Activated CD8-positive, alpha-beta T cell treated with anti-CD3 and anti-CD28 coated beads, Interleukin-2, amount 10 ng/mL, durations not matched to agents 7 days and 5 days (primary cell): ENCODE data around the gene TMEM50A. TPM values are rescaled to one million over a fixed set of nuclear protein-coding genes. Genes with fewer than 3 reads are reported as not detected.
A peak's percentile ranks its signal among the peaks of the same experiment; 100 is the strongest.
"Not testable (repeated sequence)": the region's sequence is repeated elsewhere in the genome, so short reads cannot be mapped to it uniquely, and the experiment has no call there.

ENCODE experiments used
- ATAC-seq: fragments of 150-1000 bp; cut with Tn5 transposase; one replicate; pipeline ENCODE4 v1.10.0; 2021; ENCODE audit warnings: moderate library complexity
- CTCF ChIA-PET: fragments of 350-600 bp; sonication (Branson Sonifier 250); formaldehyde crosslinking; loops from one replicate; lab custom pipeline; 2021; ENCODE audit warnings: antibody characterized with exemption; lab: Charles Lee
- POLR2A ChIA-PET: fragments of 350-600 bp; sonication (Branson Sonifier 250); formaldehyde crosslinking; loops from one replicate; lab custom pipeline; 2021; ENCODE audit warnings: antibody characterized with exemption; lab: Charles Lee
- DNase-seq: peaks from one replicate; pipeline ENCODE4 v3.0.0-alpha.2; 2020
- H3K27ac Mint-ChIP-seq: one replicate; pipeline ENCODE4 v1.8.0; 2021; ENCODE audit warnings: mild to moderate bottlenecking, mixed read lengths
- H3K27me3 Mint-ChIP-seq: one replicate; pipeline ENCODE4 v1.8.0; 2021; ENCODE audit warnings: low read depth, mixed read lengths
- H3K36me3 Mint-ChIP-seq: one replicate; pipeline ENCODE4 v1.8.0; 2021; ENCODE audit warnings: low read depth, mixed read lengths
- H3K4me1 Mint-ChIP-seq: one replicate; pipeline ENCODE4 v1.8.0; 2021; ENCODE audit warnings: low read depth, mixed read lengths
- H3K4me3 Mint-ChIP-seq: one replicate; pipeline ENCODE4 v1.8.0; 2021; ENCODE audit warnings: mild to moderate bottlenecking, mixed read lengths
- H3K9me3 Mint-ChIP-seq: one replicate; pipeline ENCODE4 v1.8.0; 2022; ENCODE audit warnings: mixed read lengths; ENCODE audit not compliant: insufficient read depth
- total RNA-seq, 2 experiments: library from RNA; stranded (reverse); gene quantifications; one replicate each; pipeline ENCODE4 v1.2.3, GENCODE V29; 2021

The TMEM50A gene
- total RNA-seq, 2 experiments from 2014 or later = 117 to 127 TPM

- CTCF ChIA-PET, H3K27me3 Mint-ChIP-seq, H3K4me3 Mint-ChIP-seq, H3K9me3 Mint-ChIP-seq, DNase-seq, H3K27ac Mint-ChIP-seq, POLR2A ChIA-PET: not testable (repeated sequence)
- peaks cover 26% of the 10 kb centered on the region for H3K4me1 Mint-ChIP-seq
- ATAC-seq = peak; percentile 87
- peaks cover 37% of the 10 kb centered on the region for H3K36me3 Mint-ChIP-seq
These were observed 24.8 kb downstream of the TMEM50A start for GRCh38 chr1:25362634-25363559.

GRCh38 chr1:25369241-25369640 is 31.1 kb downstream of the TMEM50A start:
- ATAC-seq (no peak), DNase-seq (no peak)
- H3K36me3 Mint-ChIP-seq = no peaks in the 10 kb centered on the region
- no peak overlapping the region for H3K27ac Mint-ChIP-seq
- no peak overlapping the region for H3K4me3 Mint-ChIP-seq
- no peaks in the 10 kb centered on the region for H3K4me1 Mint-ChIP-seq
- ChIA-PET CTCF (interaction anchor here (1.6 kb wide), 1 partner anchor 10 kb away, joined by 3 read pairs; no protein-coding TSS in a partner anchor), POLR2A (interaction anchor here (0.6 kb wide), 1 partner anchor 309 kb away, joined by 3 read pairs; no protein-coding TSS in a partner anchor)
- no peaks in the 10 kb centered on the region for H3K9me3 Mint-ChIP-seq
- H3K27me3 Mint-ChIP-seq = no peaks in the 10 kb centered on the region

GRCh38 chr1:25369691-25370271 is 31.6 kb downstream of the TMEM50A start:
- not testable (repeated sequence) for ATAC-seq, H3K36me3 Mint-ChIP-seq, H3K4me3 Mint-ChIP-seq, H3K27me3 Mint-ChIP-seq, H3K4me1 Mint-ChIP-seq, DNase-seq, H3K9me3 Mint-ChIP-seq, H3K27ac Mint-ChIP-seq
- ChIA-PET POLR2A (interaction anchor here (0.6 kb wide), 1 partner anchor 309 kb away, joined by 3 read pairs; no protein-coding TSS in a partner anchor), CTCF (interaction anchor here (1.6 kb wide), 1 partner anchor 9 kb away, joined by 3 read pairs; no protein-coding TSS in a partner anchor)

- CTCF ChIA-PET, POLR2A ChIA-PET, H3K36me3 Mint-ChIP-seq, H3K9me3 Mint-ChIP-seq, H3K27ac Mint-ChIP-seq, DNase-seq, H3K4me3 Mint-ChIP-seq, ATAC-seq, H3K27me3 Mint-ChIP-seq, H3K4me1 Mint-ChIP-seq: not testable (repeated sequence)
These were observed 33.6 kb downstream of the TMEM50A start for GRCh38 chr1:25371757-25372156.

GRCh38 chr1:25378367-25378766 is 40.2 kb downstream of the TMEM50A start:
- H3K36me3 Mint-ChIP-seq, H3K4me3 Mint-ChIP-seq, H3K4me1 Mint-ChIP-seq, POLR2A ChIA-PET, ATAC-seq, H3K9me3 Mint-ChIP-seq, DNase-seq, H3K27ac Mint-ChIP-seq: not testable (repeated sequence)
- CTCF ChIA-PET = interaction anchor here (1.0 kb wide), 1 partner anchor 72 kb away, joined by 3 read pairs; no protein-coding TSS in a partner anchor
- H3K27me3 Mint-ChIP-seq = peaks cover 12% of the 10 kb centered on the region

GRCh38 chr1:25382543-25382942 is 44.4 kb downstream of the TMEM50A start:
- H3K4me3 Mint-ChIP-seq, H3K4me1 Mint-ChIP-seq, POLR2A ChIA-PET, CTCF ChIA-PET, H3K36me3 Mint-ChIP-seq, DNase-seq, H3K9me3 Mint-ChIP-seq, H3K27ac Mint-ChIP-seq, ATAC-seq: not testable (repeated sequence)
- H3K27me3 Mint-ChIP-seq = peaks cover 12% of the 10 kb centered on the region

- H3K9me3 Mint-ChIP-seq, ATAC-seq, CTCF ChIA-PET: not testable (repeated sequence)
These were observed 45.0 kb downstream of the TMEM50A start for GRCh38 chr1:25383090-25383489.

GRCh38 chr1:25383875-25384274 is 45.7 kb downstream of the TMEM50A start:
- DNase-seq, ATAC-seq, H3K36me3 Mint-ChIP-seq, H3K4me1 Mint-ChIP-seq, CTCF ChIA-PET, POLR2A ChIA-PET, H3K27ac Mint-ChIP-seq, H3K4me3 Mint-ChIP-seq, H3K9me3 Mint-ChIP-seq: not testable (repeated sequence)
- peaks cover 15% of the 10 kb centered on the region for H3K27me3 Mint-ChIP-seq

More at GRCh38 chr1:25383090-25383489, 45.0 kb downstream of the TMEM50A start:
- H3K4me1 Mint-ChIP-seq, H3K4me3 Mint-ChIP-seq, POLR2A ChIA-PET, H3K27ac Mint-ChIP-seq, DNase-seq, H3K36me3 Mint-ChIP-seq: not testable (repeated sequence)
- peaks cover 12% of the 10 kb centered on the region for H3K27me3 Mint-ChIP-seq

- H3K4me1 Mint-ChIP-seq, H3K27ac Mint-ChIP-seq, H3K36me3 Mint-ChIP-seq, DNase-seq, POLR2A ChIA-PET, H3K9me3 Mint-ChIP-seq, ATAC-seq, CTCF ChIA-PET, H3K4me3 Mint-ChIP-seq: not testable (repeated sequence)
- H3K27me3 Mint-ChIP-seq = peaks cover 14% of the 10 kb centered on the region
These were observed 49.0 kb downstream of the TMEM50A start for GRCh38 chr1:25387096-25387495.

- H3K9me3 Mint-ChIP-seq, H3K27ac Mint-ChIP-seq, H3K4me3 Mint-ChIP-seq, H3K4me1 Mint-ChIP-seq, ATAC-seq, DNase-seq, CTCF ChIA-PET, H3K36me3 Mint-ChIP-seq: not testable (repeated sequence)
- H3K27me3 Mint-ChIP-seq = peaks cover 11% of the 10 kb centered on the region
- POLR2A ChIA-PET = interaction anchor here (0.8 kb wide), 1 partner anchor 27 kb away, joined by 3 read pairs; no protein-coding TSS in a partner anchor
These were observed 50.6 kb downstream of the TMEM50A start for GRCh38 chr1:25388691-25389090.

GRCh38 chr1:25389721-25390120 is 51.6 kb downstream of the TMEM50A start:
- POLR2A ChIA-PET, H3K4me3 Mint-ChIP-seq, CTCF ChIA-PET, ATAC-seq, DNase-seq, H3K36me3 Mint-ChIP-seq, H3K27ac Mint-ChIP-seq, H3K4me1 Mint-ChIP-seq, H3K9me3 Mint-ChIP-seq: not testable (repeated sequence)
- H3K27me3 Mint-ChIP-seq = peaks cover 14% of the 10 kb centered on the region

GRCh38 chr1:25392841-25393240 is 54.7 kb downstream of the TMEM50A start:
- ChIA-PET POLR2A (no interaction called here), CTCF (no interaction called here)
- H3K27ac Mint-ChIP-seq = no peak overlapping the region
- DNase-seq = no peak
- no peaks in the 10 kb centered on the region for H3K36me3 Mint-ChIP-seq
- H3K9me3 Mint-ChIP-seq = no peaks in the 10 kb centered on the region
- ATAC-seq = no peak
- H3K4me3 Mint-ChIP-seq = no peak overlapping the region
- peaks cover 19% of the 10 kb centered on the region for H3K27me3 Mint-ChIP-seq
- peaks cover 5% of the 10 kb centered on the region for H3K4me1 Mint-ChIP-seq
